Astrocyte (in vitro differentiated cells and primary cell): ENCODE data around the gene CD200. TPM values are rescaled to one million over a fixed set of nuclear protein-coding genes. Genes with fewer than 3 reads are reported as not detected.
"Not testable (repeated sequence)": the region's sequence is repeated elsewhere in the genome, so short reads cannot be mapped to it uniquely, and the experiment has no call there.

Experiments used
- DNase-seq: peaks from one replicate; pipeline ENCODE4 v3.0.0-alpha.2; 2010; ENCODE audit warnings: low read depth
- FAIRE-seq: peaks from 2 replicates; lab custom pipeline; 2011; peaks lifted over from hg19 to GRCh38; lab: Jason Lieb, UNC
- H2AFZ ChIP-seq: 2 replicates; pipeline ENCODE4 v1.6.0; 2012; ENCODE audit warnings: low read depth, low read length, inconsistent platforms
- H3K27ac ChIP-seq: 2 replicates; pipeline ENCODE4 v1.5.1; 2011; ENCODE audit warnings: low read depth, low read length, inconsistent platforms
- H3K27me3 ChIP-seq: 2 replicates; pipeline ENCODE4 v1.6.0; 2011; ENCODE audit warnings: low read length, inconsistent platforms; ENCODE audit not compliant: insufficient read depth
- H3K36me3 ChIP-seq: 2 replicates; pipeline ENCODE4 v1.5.1; 2011; ENCODE audit warnings: low read length, inconsistent platforms; ENCODE audit not compliant: insufficient read depth
- H3K4me1 ChIP-seq: 2 replicates; pipeline ENCODE4 v1.5.1; 2011; ENCODE audit warnings: low read length, inconsistent platforms; ENCODE audit not compliant: insufficient read depth
- H3K4me2 ChIP-seq: 2 replicates; pipeline ENCODE4 v1.6.0; 2012; ENCODE audit warnings: low read length, inconsistent platforms
- H3K4me3 ChIP-seq: 2 replicates; pipeline ENCODE4 v1.5.1; 2011; ENCODE audit warnings: low read depth, mild to moderate bottlenecking, low read length, inconsistent platforms; ENCODE audit not compliant: insufficient read depth
- H3K79me2 ChIP-seq: 2 replicates; pipeline ENCODE4 v1.6.0; 2012; ENCODE audit warnings: mild to moderate bottlenecking, low read length, inconsistent platforms; ENCODE audit not compliant: insufficient read depth
- H3K9ac ChIP-seq: 2 replicates; pipeline ENCODE4 v1.6.0; 2012; ENCODE audit warnings: mild to moderate bottlenecking, low read length, inconsistent platforms
- H3K9me3 ChIP-seq: 2 replicates; pipeline ENCODE4 v1.5.1; 2012; ENCODE audit warnings: low read depth, mild to moderate bottlenecking, low read length, inconsistent platforms; ENCODE audit not compliant: insufficient read depth
- H4K20me1 ChIP-seq: 2 replicates; pipeline ENCODE4 v1.6.0; 2012; ENCODE audit warnings: low read length, inconsistent platforms; ENCODE audit not compliant: insufficient read depth
- H3K27ac Mint-ChIP-seq: one replicate; pipeline ENCODE4 v1.8.0; 2021; ENCODE audit warnings: mild to moderate bottlenecking, mixed read lengths; ENCODE audit not compliant: unreplicated experiment
- H3K27me3 Mint-ChIP-seq: one replicate; pipeline ENCODE4 v1.8.0; 2021; ENCODE audit warnings: low read depth, mixed read lengths; ENCODE audit not compliant: unreplicated experiment
- H3K36me3 Mint-ChIP-seq: one replicate; pipeline ENCODE4 v1.8.0; 2021; ENCODE audit warnings: low read depth, mixed read lengths; ENCODE audit not compliant: unreplicated experiment
- H3K4me1 Mint-ChIP-seq: one replicate; pipeline ENCODE4 v1.8.0; 2021; ENCODE audit warnings: low read depth, mixed read lengths; ENCODE audit not compliant: unreplicated experiment
- H3K4me3 Mint-ChIP-seq: one replicate; pipeline ENCODE4 v1.8.0; 2021; ENCODE audit warnings: mild to moderate bottlenecking, moderate library complexity, mixed read lengths; ENCODE audit not compliant: unreplicated experiment
- H3K9me3 Mint-ChIP-seq: one replicate; pipeline ENCODE4 v1.8.0; 2021; ENCODE audit warnings: mild to moderate bottlenecking, mixed read lengths; ENCODE audit not compliant: unreplicated experiment
- EZH2 ChIP-seq: IDR thresholded peaks from 2 replicates; pipeline ENCODE4 v1.6.1; 2012; ENCODE audit warnings: mild to moderate bottlenecking, low read length, inconsistent platforms; ENCODE audit not compliant: insufficient read depth
- total RNA-seq: library from RNA; stranded (reverse); gene quantifications from 2 replicates; pipeline ENCODE4 v1.2.1, GENCODE V29; 2021
- TF ChIP-seq, protein P1 (sequence below): IDR thresholded peaks from 2 replicates; pipeline ENCODE4 v1.5.1; 2011; ENCODE audit warnings: low read depth, mild to moderate bottlenecking, inconsistent platforms, low read length, moderate library complexity; ENCODE audit not compliant: insufficient read depth

Gene CD200
- total RNA-seq, 1 donor from 2014 or later, result 11.1 TPM

DNA sequence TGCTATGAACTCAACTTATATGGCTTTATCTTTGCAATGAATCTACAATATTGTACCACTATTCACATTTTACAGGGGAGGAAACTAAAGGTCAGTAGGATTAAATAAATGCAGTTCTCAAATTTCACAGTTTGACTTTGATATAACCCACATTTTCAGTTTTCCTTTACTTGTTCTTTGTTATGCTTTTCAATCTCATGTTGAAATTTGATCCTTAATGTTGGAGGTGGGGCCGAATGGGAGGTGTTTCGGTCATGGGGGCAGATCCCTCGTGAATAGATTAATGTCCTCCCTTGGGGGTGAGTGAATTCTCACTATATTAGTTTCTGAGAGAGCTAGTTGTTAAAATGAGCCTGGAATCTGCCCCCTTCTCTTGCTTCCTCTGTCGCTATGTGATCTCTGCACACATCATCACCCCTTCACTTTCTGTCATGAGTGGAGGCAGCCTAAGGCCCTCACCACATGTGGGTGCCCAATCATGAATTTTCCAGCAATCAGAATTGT is 44.7 kb downstream of the CD200 start:
- Mint-ChIP-seq H3K27me3 (no peaks in the 10 kb centered on the region), H3K36me3 (peaks cover 2% of the 10 kb centered on the region), H3K9me3 (peaks cover 2% of the 10 kb centered on the region), H3K27ac (no peak overlapping the region), H3K4me3 (no peak overlapping the region), H3K4me1 (peaks cover 10% of the 10 kb centered on the region)
- no peaks in the 10 kb centered on the region for H3K36me3 ChIP-seq
- H3K4me1 ChIP-seq, result peaks cover 11% of the 10 kb centered on the region
- H2AFZ ChIP-seq, result no peak overlapping the region
- peak overlapping the region; percentile 28 for H3K27ac ChIP-seq
- FAIRE-seq (no peak), DNase-seq (peak; percentile 9)
- H3K4me3 ChIP-seq, result no peak overlapping the region
- H3K4me2 ChIP-seq, result peak overlapping the region; percentile 12
- H3K9ac ChIP-seq, result no peak overlapping the region
- H3K79me2 ChIP-seq, result no peaks in the 10 kb centered on the region
- H4K20me1 ChIP-seq, result no peaks in the 10 kb centered on the region
- H3K9me3 ChIP-seq, result no peaks in the 10 kb centered on the region
- no peaks in the 10 kb centered on the region for H3K27me3 ChIP-seq
- TF ChIP-seq EZH2, result no peak
- TF ChIP-seq, protein P1, sequence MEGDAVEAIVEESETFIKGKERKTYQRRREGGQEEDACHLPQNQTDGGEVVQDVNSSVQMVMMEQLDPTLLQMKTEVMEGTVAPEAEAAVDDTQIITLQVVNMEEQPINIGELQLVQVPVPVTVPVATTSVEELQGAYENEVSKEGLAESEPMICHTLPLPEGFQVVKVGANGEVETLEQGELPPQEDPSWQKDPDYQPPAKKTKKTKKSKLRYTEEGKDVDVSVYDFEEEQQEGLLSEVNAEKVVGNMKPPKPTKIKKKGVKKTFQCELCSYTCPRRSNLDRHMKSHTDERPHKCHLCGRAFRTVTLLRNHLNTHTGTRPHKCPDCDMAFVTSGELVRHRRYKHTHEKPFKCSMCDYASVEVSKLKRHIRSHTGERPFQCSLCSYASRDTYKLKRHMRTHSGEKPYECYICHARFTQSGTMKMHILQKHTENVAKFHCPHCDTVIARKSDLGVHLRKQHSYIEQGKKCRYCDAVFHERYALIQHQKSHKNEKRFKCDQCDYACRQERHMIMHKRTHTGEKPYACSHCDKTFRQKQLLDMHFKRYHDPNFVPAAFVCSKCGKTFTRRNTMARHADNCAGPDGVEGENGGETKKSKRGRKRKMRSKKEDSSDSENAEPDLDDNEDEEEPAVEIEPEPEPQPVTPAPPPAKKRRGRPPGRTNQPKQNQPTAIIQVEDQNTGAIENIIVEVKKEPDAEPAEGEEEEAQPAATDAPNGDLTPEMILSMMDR, result no peak

DNA sequence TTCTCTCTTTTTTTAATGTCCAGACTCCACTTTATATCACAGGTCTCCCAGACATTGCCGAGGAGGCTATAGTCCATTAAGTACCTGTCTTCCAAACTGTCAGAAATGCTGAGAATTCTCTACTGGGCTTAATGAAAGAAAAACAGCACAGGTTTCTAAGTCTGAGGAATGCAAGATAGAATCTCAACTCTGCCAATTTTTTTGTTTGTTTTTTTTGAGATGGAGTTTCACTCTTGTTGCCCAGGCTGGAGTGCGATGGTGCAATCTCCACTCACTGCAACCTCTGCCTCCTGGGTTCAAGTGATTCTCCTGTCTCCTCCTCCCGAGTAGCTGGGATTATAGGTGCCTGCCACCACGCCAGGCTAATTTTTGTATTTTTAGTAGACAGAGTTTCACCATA is 45.4 kb downstream of the CD200 start:
- H2AFZ ChIP-seq, H3K79me2 ChIP-seq, H3K36me3 Mint-ChIP-seq, H3K27me3 ChIP-seq, H3K27me3 Mint-ChIP-seq, H3K9me3 ChIP-seq, H3K4me3 ChIP-seq, H3K27ac Mint-ChIP-seq, H3K27ac ChIP-seq, H3K9me3 Mint-ChIP-seq, FAIRE-seq, H3K4me3 Mint-ChIP-seq, H3K36me3 ChIP-seq, H3K9ac ChIP-seq, H4K20me1 ChIP-seq, H3K4me2 ChIP-seq: not testable (repeated sequence)
- peaks cover 10% of the 10 kb centered on the region for H3K4me1 Mint-ChIP-seq
- peak; percentile 33 for DNase-seq
- peaks cover 11% of the 10 kb centered on the region for H3K4me1 ChIP-seq

DNA sequence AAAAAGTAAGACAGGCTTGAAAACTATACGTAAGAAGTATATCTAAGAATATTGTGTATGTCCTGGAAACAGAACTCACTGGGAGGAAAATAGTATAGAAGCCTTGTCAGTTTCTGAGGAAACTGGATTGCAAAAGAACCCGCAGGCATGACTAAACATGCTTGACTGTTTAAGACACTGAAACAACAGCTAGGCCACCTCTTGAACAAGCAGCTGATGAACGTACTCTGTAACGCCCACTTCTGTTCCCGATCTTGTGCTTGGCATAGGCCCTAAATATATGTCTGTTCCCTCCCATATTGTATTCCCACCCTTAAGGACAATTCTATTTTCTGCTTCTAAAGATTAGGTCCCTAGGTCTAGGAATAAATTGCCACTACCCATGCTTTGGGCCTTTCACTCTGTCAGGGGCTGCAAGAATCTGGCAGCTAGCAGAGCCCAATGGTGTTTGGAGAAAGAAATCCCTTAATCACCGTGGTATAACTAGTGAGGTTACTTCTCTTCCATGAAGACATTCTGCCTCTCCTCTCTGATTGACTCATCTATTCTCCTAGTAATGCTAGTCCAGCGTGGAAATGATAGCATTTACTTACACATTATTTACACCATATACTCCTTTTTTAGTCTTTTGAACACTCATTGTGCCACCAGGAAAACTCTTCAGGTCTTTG is 46.2 kb downstream of the CD200 start:
- Mint-ChIP-seq H3K27ac (no peak overlapping the region), H3K36me3 (peaks cover 4% of the 10 kb centered on the region)
- DNase-seq, result peak; percentile 79

More for the DNA sequence above, 46.2 kb downstream of the CD200 start:
- peaks cover 11% of the 10 kb centered on the region for H3K4me1 ChIP-seq
- no peaks in the 10 kb centered on the region for H3K27me3 Mint-ChIP-seq
- peaks cover 2% of the 10 kb centered on the region for H3K9me3 Mint-ChIP-seq
- H3K27me3 ChIP-seq, result no peaks in the 10 kb centered on the region
- FAIRE-seq, result no peak
- no peaks in the 10 kb centered on the region for H3K79me2 ChIP-seq
- no peak overlapping the region for H3K4me3 ChIP-seq
- H3K4me2 ChIP-seq, result no peak overlapping the region
- no peaks in the 10 kb centered on the region for H3K9me3 ChIP-seq
- H3K4me3 Mint-ChIP-seq, result no peak overlapping the region
- H3K36me3 ChIP-seq, result no peaks in the 10 kb centered on the region
- no peak overlapping the region for H3K9ac ChIP-seq
- H3K27ac ChIP-seq, result no peak overlapping the region
- no peaks in the 10 kb centered on the region for H4K20me1 ChIP-seq
- no peak overlapping the region for H2AFZ ChIP-seq
- TF ChIP-seq EZH2, result no peak
- peaks cover 10% of the 10 kb centered on the region for H3K4me1 Mint-ChIP-seq
